MV-4-11 (cell line): Measurements from ENCODE around the gene NRL.
"Not testable (repeated sequence)": the region's sequence is repeated elsewhere in the genome, so short reads cannot be mapped to it uniquely, and the experiment has no call there.

Experiments
- DNase-seq: peaks from one replicate; lab custom pipeline; 2025; lab: John Stamatoyannopoulos, UW

The NRL gene

GRCh38 chr14:24123424-24124417 is 9.0 kb upstream of the NRL start:
- DNase-seq: no peak

GRCh38 chr14:24122898-24123297 is 8.1 kb upstream of the NRL start:
- DNase-seq: no peak

- no peak for DNase-seq
Observed at GRCh38 chr14:24122416-24122815, 7.7 kb upstream of the NRL start.

- DNase-seq: no peak
Observed at GRCh38 chr14:24121210-24121609, 6.5 kb upstream of the NRL start.

GRCh38 chr14:24119691-24120090 is 4.9 kb upstream of the NRL start:
- DNase-seq: no peak

GRCh38 chr14:24117179-24117578 is 2.4 kb upstream of the NRL start:
- no peak for DNase-seq

- no peak for DNase-seq
Observed at GRCh38 chr14:24116128-24116814, 1.5 kb upstream of the NRL start.

GRCh38 chr14:24115422-24116127 is 826 bp upstream of the NRL start:
- DNase-seq: no peak

- DNase-seq: peak; percentile 96
Observed at GRCh38 chr14:24113801-24114531, 783 bp downstream of the NRL start.

GRCh38 chr14:24113379-24113800 is 1.4 kb downstream of the NRL start:
- no peak for DNase-seq

GRCh38 chr14:24110523-24110922 is 4.2 kb downstream of the NRL start:
- no peak for DNase-seq

- DNase-seq: no peak
Observed at GRCh38 chr14:24110060-24110459, 4.7 kb downstream of the NRL start.

- DNase-seq: no peak
Observed at GRCh38 chr14:24108336-24108874, 6.3 kb downstream of the NRL start.

GRCh38 chr14:24106672-24107271 is 8.0 kb downstream of the NRL start:
- no peak for DNase-seq

- not testable (repeated sequence) for DNase-seq
Observed at GRCh38 chr14:24105609-24106239, 9.0 kb downstream of the NRL start.

GRCh38 chr14:24103451-24103850 is 11.3 kb downstream of the NRL start:
- DNase-seq: no peak

- no peak for DNase-seq
Observed at GRCh38 chr14:24102357-24103048, 12.2 kb downstream of the NRL start.

- DNase-seq: no peak
Observed at GRCh38 chr14:24100982-24101494, 13.7 kb downstream of the NRL start.

GRCh38 chr14:24100197-24100981 is 14.4 kb downstream of the NRL start:
- DNase-seq: peak; percentile 34
